ENCODE measurements around the gene SLAIN2. TPM values are rescaled to one million over a fixed set of nuclear protein-coding genes. Genes with fewer than 3 reads are reported as not detected.
"Not testable (repeated sequence)": the region's sequence is repeated elsewhere in the genome, so short reads cannot be mapped to it uniquely, and the experiment has no call there.

The SLAIN2 gene
- total and polyA plus RNA-seq, 5 donors = 46.1 to 123 (median 120) TPM

- intact Hi-C loops (cut with DNase I) = no loop called here
- Histone ChIP-seq H3K27ac (ENCODE audit: low read length) (no peak overlapping the region), H3K4me3 (ENCODE audit: low read length) (no peak overlapping the region), H3K27me3 (ENCODE audit: control insufficient read depth, insufficient read depth) (no peaks in the 10 kb centered on the region), H3K9me3 (ENCODE audit: control insufficient read depth, low read length) (no peaks in the 10 kb centered on the region), H3K4me1 (ENCODE audit: control insufficient read depth, insufficient read depth, low read length) (no peaks in the 10 kb centered on the region)
- ATAC-seq (no peak), DNase-seq (no peak)
- WGBS = 76% methylated on average over 3 of the region's 3 CpGs
Observed at GRCh38 chr4:48311896-48312295, 29.4 kb upstream of the SLAIN2 start.

- intact Hi-C loops (cut with DNase I); ATAC-seq; H3K9me3 ChIP-seq (ENCODE audit: control insufficient read depth, low read length): not testable (repeated sequence)
Observed at GRCh38 chr4:48314746-48315145, 26.6 kb upstream of the SLAIN2 start.

GRCh38 chr4:48315728-48316630 lies 25.4 kb upstream of the SLAIN2 start:
- H3K9me3 ChIP-seq (ENCODE audit: control insufficient read depth, low read length) = no peaks in the 10 kb centered on the region
- ATAC-seq = peak in 1 of 2 donors; percentile 43
- 37% methylated on average over 7 of the region's 7 CpGs for WGBS
- DNase-seq = no peak
- H3K4me3 ChIP-seq (ENCODE audit: low read length) = no peak overlapping the region
- H3K27me3 ChIP-seq (ENCODE audit: control insufficient read depth, insufficient read depth) = no peaks in the 10 kb centered on the region
- intact Hi-C loops (cut with DNase I) = no loop called here
- H3K27ac ChIP-seq (ENCODE audit: low read length) = no peak overlapping the region
- H3K4me1 ChIP-seq (ENCODE audit: control insufficient read depth, insufficient read depth, low read length) = no peaks in the 10 kb centered on the region

More at GRCh38 chr4:48314746-48315145, 26.6 kb upstream of the SLAIN2 start:
- not testable (repeated sequence) for H3K4me1 ChIP-seq (ENCODE audit: control insufficient read depth, insufficient read depth, low read length); DNase-seq; H3K27ac ChIP-seq (ENCODE audit: low read length); H3K27me3 ChIP-seq (ENCODE audit: control insufficient read depth, insufficient read depth); H3K4me3 ChIP-seq (ENCODE audit: low read length)

- no peak overlapping the region for H3K4me3 ChIP-seq (ENCODE audit: low read length)
- no peaks in the 10 kb centered on the region for H3K9me3 ChIP-seq (ENCODE audit: control insufficient read depth, low read length)
- no peaks in the 10 kb centered on the region for H3K27me3 ChIP-seq (ENCODE audit: control insufficient read depth, insufficient read depth)
- H3K4me1 ChIP-seq (ENCODE audit: control insufficient read depth, insufficient read depth, low read length) = peaks cover 3% of the 10 kb centered on the region
- WGBS = 67% methylated on average over 2 of the region's 2 CpGs
- H3K27ac ChIP-seq (ENCODE audit: low read length) = no peak overlapping the region
- DNase-seq (no peak), ATAC-seq (no peak)
- intact Hi-C loops (cut with DNase I) = no loop called here
Observed at GRCh38 chr4:48321312-48321711, 20.0 kb upstream of the SLAIN2 start.

- no peak for ATAC-seq
Observed at GRCh38 chr4:48322063-48322462, 19.3 kb upstream of the SLAIN2 start.

GRCh38 chr4:48324281-48324680 lies 17.0 kb upstream of the SLAIN2 start:
- Histone ChIP-seq H3K27me3 (ENCODE audit: control insufficient read depth, insufficient read depth) (no peaks in the 10 kb centered on the region), H3K27ac (ENCODE audit: low read length) (no peak overlapping the region), H3K9me3 (ENCODE audit: control insufficient read depth, low read length) (no peaks in the 10 kb centered on the region), H3K4me3 (ENCODE audit: low read length) (no peak overlapping the region), H3K4me1 (ENCODE audit: control insufficient read depth, insufficient read depth, low read length) (peaks cover 3% of the 10 kb centered on the region)
- WGBS = 78% methylated on average over 2 of the region's 2 CpGs
- intact Hi-C loops (cut with DNase I) = no loop called here
- ATAC-seq (no peak), DNase-seq (no peak)

More at GRCh38 chr4:48322063-48322462, 19.3 kb upstream of the SLAIN2 start:
- WGBS = 87% methylated on average over 2 of the region's 2 CpGs
- Histone ChIP-seq H3K27me3 (ENCODE audit: control insufficient read depth, insufficient read depth) (no peaks in the 10 kb centered on the region), H3K27ac (ENCODE audit: low read length) (no peak overlapping the region), H3K4me1 (ENCODE audit: control insufficient read depth, insufficient read depth, low read length) (peaks cover 3% of the 10 kb centered on the region), H3K4me3 (ENCODE audit: low read length) (no peak overlapping the region), H3K9me3 (ENCODE audit: control insufficient read depth, low read length) (no peaks in the 10 kb centered on the region)
- no peak for DNase-seq
- intact Hi-C loops (cut with DNase I) = no loop called here

GRCh38 chr4:48329193-48329592 lies 12.1 kb upstream of the SLAIN2 start:
- ATAC-seq = no peak
- Histone ChIP-seq H3K4me1 (ENCODE audit: control insufficient read depth, insufficient read depth, low read length) (no peaks in the 10 kb centered on the region), H3K27me3 (ENCODE audit: control insufficient read depth, insufficient read depth) (no peaks in the 10 kb centered on the region), H3K27ac (ENCODE audit: low read length) (no peak overlapping the region), H3K4me3 (ENCODE audit: low read length) (no peak overlapping the region), H3K9me3 (ENCODE audit: control insufficient read depth, low read length) (no peaks in the 10 kb centered on the region)
- no peak for DNase-seq
- intact Hi-C loops (cut with DNase I) = no loop called here
- 65% methylated on average over 1 of the region's 1 CpG for WGBS

- DNase-seq (no peak), ATAC-seq (no peak)
- no peaks in the 10 kb centered on the region for H3K4me1 ChIP-seq (ENCODE audit: control insufficient read depth, insufficient read depth, low read length)
- H3K9me3 ChIP-seq (ENCODE audit: control insufficient read depth, low read length) = no peaks in the 10 kb centered on the region
- H3K27me3 ChIP-seq (ENCODE audit: control insufficient read depth, insufficient read depth) = no peaks in the 10 kb centered on the region
- intact Hi-C loops (cut with DNase I) = no loop called here
- H3K4me3 ChIP-seq (ENCODE audit: low read length) = no peak overlapping the region
- no peak overlapping the region for H3K27ac ChIP-seq (ENCODE audit: low read length)
Observed at GRCh38 chr4:48329976-48330375, 11.4 kb upstream of the SLAIN2 start.

GRCh38 chr4:48331577-48332330 lies 9.6 kb upstream of the SLAIN2 start:
- ATAC-seq (peak; percentile 48 to 76), DNase-seq (no peak)
- Histone ChIP-seq H3K27me3 (ENCODE audit: control insufficient read depth, insufficient read depth) (no peaks in the 10 kb centered on the region), H3K4me3 (ENCODE audit: low read length) (no peak overlapping the region), H3K9me3 (ENCODE audit: control insufficient read depth, low read length) (no peaks in the 10 kb centered on the region), H3K27ac (ENCODE audit: low read length) (no peak overlapping the region), H3K4me1 (ENCODE audit: control insufficient read depth, insufficient read depth, low read length) (no peaks in the 10 kb centered on the region)
- 91% methylated on average over 9 of the region's 9 CpGs for WGBS
- intact Hi-C loops (cut with DNase I) = no loop called here

GRCh38 chr4:48332661-48333060 lies 8.7 kb upstream of the SLAIN2 start:
- DNase-seq (no peak), ATAC-seq (no peak)
- WGBS = 94% methylated on average over 5 of the region's 5 CpGs
- intact Hi-C loops (cut with DNase I) = no loop called here
- Histone ChIP-seq H3K27me3 (ENCODE audit: control insufficient read depth, insufficient read depth) (no peaks in the 10 kb centered on the region), H3K4me1 (ENCODE audit: control insufficient read depth, insufficient read depth, low read length) (no peaks in the 10 kb centered on the region), H3K4me3 (ENCODE audit: low read length) (no peak overlapping the region), H3K27ac (ENCODE audit: low read length) (no peak overlapping the region), H3K9me3 (ENCODE audit: control insufficient read depth, low read length) (no peaks in the 10 kb centered on the region)

GRCh38 chr4:48333587-48333986 lies 7.7 kb upstream of the SLAIN2 start:
- WGBS = 79% methylated on average over 3 of the region's 3 CpGs
- H3K9me3 ChIP-seq (ENCODE audit: control insufficient read depth, low read length) = no peaks in the 10 kb centered on the region
- ATAC-seq (no peak), DNase-seq (no peak)
- H3K27ac ChIP-seq (ENCODE audit: low read length) = no peak overlapping the region
- intact Hi-C loops (cut with DNase I) = no loop called here
- H3K4me3 ChIP-seq (ENCODE audit: low read length) = no peak overlapping the region
- no peaks in the 10 kb centered on the region for H3K4me1 ChIP-seq (ENCODE audit: control insufficient read depth, insufficient read depth, low read length)
- no peaks in the 10 kb centered on the region for H3K27me3 ChIP-seq (ENCODE audit: control insufficient read depth, insufficient read depth)
